ENCODE data around the gene CEP72.

The CEP72 gene

DNA sequence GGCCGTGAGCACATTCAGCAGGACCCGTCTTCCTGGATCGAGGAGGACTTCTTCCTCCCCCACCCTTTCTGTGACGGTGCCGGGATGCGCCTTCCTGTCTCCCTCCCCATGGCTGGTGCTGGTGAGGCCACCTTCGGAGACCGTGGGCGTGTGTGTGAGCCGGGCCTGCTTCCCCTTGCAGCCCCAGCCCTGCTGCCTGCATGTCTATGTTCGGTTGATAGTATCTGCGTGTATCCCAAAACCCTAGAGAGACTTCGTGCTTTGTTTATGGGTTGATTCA is 12.8 kb downstream of the CEP72 start:
- Histone ChIP-seq H3K4me1 (ENCODE audit: control insufficient read depth in 2 of 2, insufficient read depth in 1 of 2, low read depth in 1 of 2, low read length in 2 of 2) (no peaks in the 10 kb centered on the region), H2BK5ac (ENCODE audit: low read length) (no peak overlapping the region)
- DNase-seq (ENCODE audit: low spot score): no peak

DNA sequence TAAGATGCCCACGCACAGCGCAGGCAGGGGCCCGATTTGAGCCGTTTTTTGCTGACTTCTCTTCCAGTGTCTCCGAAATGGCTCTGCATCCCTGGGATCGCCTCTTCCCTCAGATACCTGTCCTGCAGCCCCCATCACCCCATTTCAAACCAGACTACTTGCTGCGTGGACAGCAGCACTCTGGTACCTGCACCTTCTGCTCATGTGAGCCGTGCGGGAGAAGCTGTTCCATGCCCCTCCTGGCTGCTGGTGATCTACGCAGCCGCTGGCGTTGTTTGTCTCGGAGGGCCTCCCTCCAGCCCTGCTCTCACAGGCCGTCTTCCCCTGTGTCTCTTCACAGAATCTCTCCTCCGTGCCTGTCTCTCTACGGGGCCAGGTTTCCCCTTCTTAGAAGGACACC is 13.4 kb downstream of the CEP72 start:
- Histone ChIP-seq H2AFZ (ENCODE audit: low read length) (no peak overlapping the region), H4K8ac (ENCODE audit: low read depth, low read length) (no peak overlapping the region), H3K18ac (ENCODE audit: low read length) (no peak overlapping the region), H3K14ac (ENCODE audit: low read length) (no peak overlapping the region), H2BK12ac (ENCODE audit: low read length) (no peak overlapping the region), H3K27me3 (ENCODE audit: control insufficient read depth in 3 of 3, insufficient read depth in 3 of 3, low read depth in 1 of 3, low read length in 3 of 3) (no peaks in the 10 kb centered on the region), H3K4ac (ENCODE audit: low read length) (no peak overlapping the region), H3K4me2 (ENCODE audit: insufficient read depth, low read length, poor library complexity, severe bottlenecking) (no peak overlapping the region), H3K36me3 (replicated peaks in 1 of 2; ENCODE audit: control insufficient read depth in 2 of 2, insufficient read depth in 2 of 2, low read length in 2 of 2) (peaks cover 57 to 85% of the 10 kb centered on the region in 2 donors), H3K27ac (replicated peaks; ENCODE audit: low read length) (no peak overlapping the region), H3K9ac (ENCODE audit: low read depth, low read length, poor library complexity) (peak overlapping the region; percentile 3), H2BK15ac (ENCODE audit: low read length) (no peak overlapping the region), H4K91ac (ENCODE audit: low read depth, low read length, poor library complexity) (no peak overlapping the region), H3K79me1 (ENCODE audit: low read depth, low read length) (peaks cover 4% of the 10 kb centered on the region), H3K4me3 (ENCODE audit: low read length in 2 of 2) (no peak overlapping the region), H2BK5ac (ENCODE audit: low read length) (no peak overlapping the region), H2BK120ac (ENCODE audit: low read depth, low read length) (no peak overlapping the region), H3K9me3 (replicated peaks in 1 of 2; ENCODE audit: control insufficient read depth in 2 of 2, insufficient read depth in 1 of 2, low read depth in 1 of 2, low read length in 2 of 2) (peaks cover 0 to 6% of the 10 kb centered on the region in 2 donors), H3K4me1 (ENCODE audit: control insufficient read depth in 2 of 2, insufficient read depth in 1 of 2, low read depth in 1 of 2, low read length in 2 of 2) (no peaks in the 10 kb centered on the region), H2AK5ac (ENCODE audit: low read depth, low read length) (no peak overlapping the region), H3K23ac (ENCODE audit: low read depth, low read length, poor library complexity) (no peak overlapping the region)
- no peak for DNase-seq (ENCODE audit: low spot score)
- WGBS, 2 donors (ENCODE audit: extremely low coverage in 2 of 2, insufficient read length in 2 of 2, insufficient replicate concordance in 1 of 2): no CpG with 5 or more reads among the region's 16 CpGs

More for the DNA sequence above, 12.8 kb downstream of the CEP72 start:
- Histone ChIP-seq H3K23ac (ENCODE audit: low read depth, low read length, poor library complexity) (no peak overlapping the region), H2BK12ac (ENCODE audit: low read length) (no peak overlapping the region), H2AK5ac (ENCODE audit: low read depth, low read length) (no peak overlapping the region), H3K4ac (ENCODE audit: low read length) (no peak overlapping the region), H3K27me3 (ENCODE audit: control insufficient read depth in 3 of 3, insufficient read depth in 3 of 3, low read depth in 1 of 3, low read length in 3 of 3) (no peaks in the 10 kb centered on the region), H3K79me1 (ENCODE audit: low read depth, low read length) (peaks cover 4% of the 10 kb centered on the region), H3K4me2 (ENCODE audit: insufficient read depth, low read length, poor library complexity, severe bottlenecking) (no peak overlapping the region), H3K14ac (ENCODE audit: low read length) (no peak overlapping the region), H2BK120ac (ENCODE audit: low read depth, low read length) (no peak overlapping the region), H3K36me3 (replicated peaks in 1 of 2; ENCODE audit: control insufficient read depth in 2 of 2, insufficient read depth in 2 of 2, low read length in 2 of 2) (peaks cover 63 to 91% of the 10 kb centered on the region in 2 donors), H3K27ac (replicated peaks; ENCODE audit: low read length) (no peak overlapping the region), H4K91ac (ENCODE audit: low read depth, low read length, poor library complexity) (no peak overlapping the region), H3K18ac (ENCODE audit: low read length) (no peak overlapping the region), H2BK15ac (ENCODE audit: low read length) (no peak overlapping the region), H3K9ac (ENCODE audit: low read depth, low read length, poor library complexity) (no peak overlapping the region), H4K8ac (ENCODE audit: low read depth, low read length) (no peak overlapping the region), H3K4me3 (ENCODE audit: low read length in 2 of 2) (no peak overlapping the region), H2AFZ (ENCODE audit: low read length) (no peak overlapping the region), H3K9me3 (replicated peaks in 1 of 2; ENCODE audit: control insufficient read depth in 2 of 2, insufficient read depth in 1 of 2, low read depth in 1 of 2, low read length in 2 of 2) (peaks cover 0 to 6% of the 10 kb centered on the region in 2 donors)
- WGBS, 2 donors (ENCODE audit: extremely low coverage in 2 of 2, insufficient read length in 2 of 2, insufficient replicate concordance in 1 of 2): no CpG with 5 or more reads among the region's 13 CpGs

- Histone ChIP-seq H3K18ac (ENCODE audit: low read length) (no peak overlapping the region), H4K8ac (ENCODE audit: low read depth, low read length) (no peak overlapping the region), H3K4me1 (ENCODE audit: control insufficient read depth in 2 of 2, insufficient read depth in 1 of 2, low read depth in 1 of 2, low read length in 2 of 2) (no peaks in the 10 kb centered on the region), H3K4ac (ENCODE audit: low read length) (no peak overlapping the region), H3K14ac (ENCODE audit: low read length) (no peak overlapping the region), H2BK5ac (ENCODE audit: low read length) (no peak overlapping the region), H3K4me2 (ENCODE audit: insufficient read depth, low read length, poor library complexity, severe bottlenecking) (no peak overlapping the region), H3K9me3 (replicated peaks in 1 of 2; ENCODE audit: control insufficient read depth in 2 of 2, insufficient read depth in 1 of 2, low read depth in 1 of 2, low read length in 2 of 2) (peaks cover 0 to 6% of the 10 kb centered on the region in 2 donors), H3K27ac (replicated peaks; ENCODE audit: low read length) (no peak overlapping the region), H3K9ac (ENCODE audit: low read depth, low read length, poor library complexity) (no peak overlapping the region), H2BK12ac (ENCODE audit: low read length) (no peak overlapping the region), H2AFZ (ENCODE audit: low read length) (no peak overlapping the region), H3K27me3 (ENCODE audit: control insufficient read depth in 3 of 3, insufficient read depth in 3 of 3, low read depth in 1 of 3, low read length in 3 of 3) (no peaks in the 10 kb centered on the region), H2AK5ac (ENCODE audit: low read depth, low read length) (no peak overlapping the region), H4K91ac (ENCODE audit: low read depth, low read length, poor library complexity) (no peak overlapping the region), H3K23ac (ENCODE audit: low read depth, low read length, poor library complexity) (no peak overlapping the region), H3K4me3 (ENCODE audit: low read length in 2 of 2) (no peak overlapping the region), H3K36me3 (replicated peaks in 1 of 2; ENCODE audit: control insufficient read depth in 2 of 2, insufficient read depth in 2 of 2, low read length in 2 of 2) (peaks cover 46 to 71% of the 10 kb centered on the region in 2 donors), H2BK120ac (ENCODE audit: low read depth, low read length) (no peak overlapping the region), H3K79me1 (ENCODE audit: low read depth, low read length) (peaks cover 4% of the 10 kb centered on the region), H2BK15ac (ENCODE audit: low read length) (no peak overlapping the region)
- no CpG with 5 or more reads among the region's 3 CpGs for WGBS, 2 donors (ENCODE audit: extremely low coverage in 2 of 2, insufficient read length in 2 of 2, insufficient replicate concordance in 1 of 2)
- no peak for DNase-seq (ENCODE audit: low spot score)
These were observed 14.7 kb downstream of the CEP72 start for GRCh38 chr5:626850-627249.

DNA sequence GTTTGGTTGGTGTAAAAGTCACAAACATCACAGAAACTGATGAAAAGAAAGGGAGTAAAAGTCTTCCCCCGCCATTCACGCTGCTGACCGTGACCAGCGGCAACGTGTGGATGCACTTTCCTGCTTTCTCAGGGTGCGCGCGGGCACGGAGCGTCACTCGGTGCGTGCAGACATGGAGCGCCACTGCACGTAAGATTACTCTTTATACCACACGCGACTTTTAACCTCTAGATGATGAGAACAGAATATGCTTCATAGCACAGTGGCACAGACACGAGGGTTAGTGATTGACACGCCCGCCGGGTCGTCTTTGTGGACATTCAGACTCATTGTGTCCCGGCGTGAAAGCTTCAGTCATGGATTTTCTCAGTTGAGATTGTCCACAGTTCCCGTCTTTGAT is 15.7 kb downstream of the CEP72 start:
- no peaks in the 10 kb centered on the region for H3K4me1 ChIP-seq (ENCODE audit: control insufficient read depth in 2 of 2, insufficient read depth in 1 of 2, low read depth in 1 of 2, low read length in 2 of 2)
- H2AK5ac ChIP-seq (ENCODE audit: low read depth, low read length): no peak overlapping the region
- DNase-seq (ENCODE audit: low spot score): no peak
- no peak overlapping the region for H2BK5ac ChIP-seq (ENCODE audit: low read length)
- no CpG with 5 or more reads among the region's 24 CpGs for WGBS, 2 donors (ENCODE audit: extremely low coverage in 2 of 2, insufficient read length in 2 of 2, insufficient replicate concordance in 1 of 2)
- no peak overlapping the region for H3K14ac ChIP-seq (ENCODE audit: low read length)
- no peak overlapping the region for H3K4me2 ChIP-seq (ENCODE audit: insufficient read depth, low read length, poor library complexity, severe bottlenecking)
- no peak overlapping the region for H4K91ac ChIP-seq (ENCODE audit: low read depth, low read length, poor library complexity)
- H3K23ac ChIP-seq (ENCODE audit: low read depth, low read length, poor library complexity): no peak overlapping the region
- H2BK15ac ChIP-seq (ENCODE audit: low read length): no peak overlapping the region
- no peak overlapping the region for H4K8ac ChIP-seq (ENCODE audit: low read depth, low read length)
- H3K79me1 ChIP-seq (ENCODE audit: low read depth, low read length): peaks cover 4% of the 10 kb centered on the region
- H2AFZ ChIP-seq (ENCODE audit: low read length): no peak overlapping the region
- no peak overlapping the region for H3K4me3 ChIP-seq (ENCODE audit: low read length in 2 of 2)
- no peak overlapping the region for H3K27ac ChIP-seq (replicated peaks; ENCODE audit: low read length)
- no peak overlapping the region for H3K9ac ChIP-seq (ENCODE audit: low read depth, low read length, poor library complexity)
- no peak overlapping the region for H3K18ac ChIP-seq (ENCODE audit: low read length)
- peaks cover 40 to 61% of the 10 kb centered on the region in 2 donors for H3K36me3 ChIP-seq (replicated peaks in 1 of 2; ENCODE audit: control insufficient read depth in 2 of 2, insufficient read depth in 2 of 2, low read length in 2 of 2)
- H2BK12ac ChIP-seq (ENCODE audit: low read length): no peak overlapping the region
- H3K4ac ChIP-seq (ENCODE audit: low read length): no peak overlapping the region
- no peak overlapping the region for H2BK120ac ChIP-seq (ENCODE audit: low read depth, low read length)
- peaks cover 0 to 6% of the 10 kb centered on the region in 2 donors for H3K9me3 ChIP-seq (replicated peaks in 1 of 2; ENCODE audit: control insufficient read depth in 2 of 2, insufficient read depth in 1 of 2, low read depth in 1 of 2, low read length in 2 of 2)
- no peaks in the 10 kb centered on the region for H3K27me3 ChIP-seq (ENCODE audit: control insufficient read depth in 3 of 3, insufficient read depth in 3 of 3, low read depth in 1 of 3, low read length in 3 of 3)
